Osteocyte (in vitro differentiated cells): Measurements from ENCODE around the gene FADS2. TPM values are rescaled to one million over a fixed set of nuclear protein-coding genes. Genes with fewer than 3 reads are reported as not detected.

Source experiments
- DNase-seq: peaks from one replicate; pipeline ENCODE4 v3.0.0; 2021; ENCODE audit warnings: mixed read lengths; ENCODE audit not compliant: unreplicated experiment; ENCODE audit errors: extremely low spot score
- H3K27ac Mint-ChIP-seq: one replicate; pipeline ENCODE4 v1.8.0; 2021; ENCODE audit warnings: mild to moderate bottlenecking, mixed read lengths; ENCODE audit not compliant: unreplicated experiment
- H3K27me3 Mint-ChIP-seq: one replicate; pipeline ENCODE4 v1.8.0; 2021; ENCODE audit warnings: mixed read lengths; ENCODE audit not compliant: unreplicated experiment
- H3K36me3 Mint-ChIP-seq: one replicate; pipeline ENCODE4 v1.8.0; 2021; ENCODE audit warnings: mixed read lengths; ENCODE audit not compliant: unreplicated experiment
- H3K4me1 Mint-ChIP-seq: one replicate; pipeline ENCODE4 v1.8.0; 2021; ENCODE audit warnings: mixed read lengths; ENCODE audit not compliant: unreplicated experiment
- H3K4me3 Mint-ChIP-seq: one replicate; pipeline ENCODE4 v1.8.0; 2021; ENCODE audit warnings: mild to moderate bottlenecking, moderate library complexity, mixed read lengths; ENCODE audit not compliant: unreplicated experiment
- H3K9me3 Mint-ChIP-seq: one replicate; pipeline ENCODE4 v1.8.0; 2021; ENCODE audit warnings: mixed read lengths; ENCODE audit not compliant: unreplicated experiment
- CTCF ChIP-seq: fragments of 200-600 bp; sonication (generic); IDR thresholded peaks from 2 replicates; pipeline ENCODE4 v1.5.0; 2021; ENCODE audit warnings: antibody characterized with exemption, mild to moderate bottlenecking, moderate library complexity
- total RNA-seq: library from RNA; stranded (reverse); gene quantifications from 2 replicates; pipeline ENCODE4 v1.2.1, GENCODE V29; 2021

FADS2 gene
- total RNA-seq, 1 donor from 2014 or later, result 207 TPM

- Mint-ChIP-seq H3K4me1 (peaks cover 35% of the 10 kb centered on the region), H3K4me3 (no peak overlapping the region), H3K9me3 (no peaks in the 10 kb centered on the region), H3K36me3 (peaks cover 11% of the 10 kb centered on the region), H3K27ac (peak overlapping the region; percentile 63), H3K27me3 (no peaks in the 10 kb centered on the region)
- DNase-seq, result no peak
- TF ChIP-seq CTCF, result no peak
Observed at GRCh38 chr11:61873588-61874376, 45.7 kb downstream of the FADS2 start.

- Mint-ChIP-seq H3K4me3 (no peak overlapping the region), H3K36me3 (peaks cover 11% of the 10 kb centered on the region), H3K27ac (peak overlapping the region; percentile 68)
Observed at GRCh38 chr11:61874377-61874809, 46.3 kb downstream of the FADS2 start.

GRCh38 chr11:61874853-61875252 lies 46.8 kb downstream of the FADS2 start:
- Mint-ChIP-seq H3K27ac (no peak overlapping the region), H3K4me3 (no peak overlapping the region), H3K27me3 (no peaks in the 10 kb centered on the region), H3K36me3 (peaks cover 11% of the 10 kb centered on the region), H3K9me3 (no peaks in the 10 kb centered on the region), H3K4me1 (peaks cover 32% of the 10 kb centered on the region)
- DNase-seq, result no peak
- TF ChIP-seq CTCF, result no peak

More at GRCh38 chr11:61874377-61874809, 46.3 kb downstream of the FADS2 start:
- H3K4me1 Mint-ChIP-seq, result peaks cover 35% of the 10 kb centered on the region
- no peak for TF ChIP-seq CTCF
- no peaks in the 10 kb centered on the region for H3K9me3 Mint-ChIP-seq
- DNase-seq, result no peak
- H3K27me3 Mint-ChIP-seq, result no peaks in the 10 kb centered on the region

- Mint-ChIP-seq H3K27ac (no peak overlapping the region), H3K4me3 (no peak overlapping the region), H3K9me3 (no peaks in the 10 kb centered on the region), H3K4me1 (peaks cover 34% of the 10 kb centered on the region), H3K27me3 (no peaks in the 10 kb centered on the region), H3K36me3 (peaks cover 11% of the 10 kb centered on the region)
- TF ChIP-seq CTCF, result no peak
- no peak for DNase-seq
Observed at GRCh38 chr11:61875698-61876097, 47.6 kb downstream of the FADS2 start.

GRCh38 chr11:61879152-61879551 lies 51.1 kb downstream of the FADS2 start:
- DNase-seq, result no peak
- no peak for TF ChIP-seq CTCF
- Mint-ChIP-seq H3K27ac (no peak overlapping the region), H3K4me3 (no peak overlapping the region), H3K27me3 (no peaks in the 10 kb centered on the region), H3K9me3 (no peaks in the 10 kb centered on the region), H3K4me1 (peaks cover 44% of the 10 kb centered on the region), H3K36me3 (peaks cover 13% of the 10 kb centered on the region)
